Panc1 (cell line): ENCODE data around the gene SEC62.

Experiments
- CTCF ChIP-seq: fragments of 450-650 bp; IDR thresholded peaks from 2 replicates; pipeline ENCODE4 v1.5.1; 2017; ENCODE audit warnings: mild to moderate bottlenecking
- POLR2AphosphoS5 ChIP-seq: IDR thresholded peaks from 2 replicates; pipeline ENCODE4 v1.6.1; 2012; ENCODE audit warnings: mild to moderate bottlenecking, low read depth, low read length, moderate library complexity
- REST ChIP-seq, 2 experiments: IDR thresholded peaks; 2 replicates each; pipeline ENCODE4 v1.6.1; 2011 to 2012; ENCODE audit warnings: low read depth in 2 of 2, control low read depth in 1 of 2, low read length in 1 of 2, mild to moderate bottlenecking in 1 of 2, moderate library complexity in 1 of 2; ENCODE audit not compliant: insufficient read depth in 1 of 2
- SIN3A ChIP-seq: IDR thresholded peaks from 2 replicates; pipeline ENCODE4 v1.6.1; 2012; ENCODE audit warnings: low read depth, mild to moderate bottlenecking, low read length, moderate library complexity, borderline replicate concordance; ENCODE audit not compliant: insufficient read depth
- TCF7L2 ChIP-seq: IDR thresholded peaks from 2 replicates; pipeline ENCODE4 v1.6.1; 2011; ENCODE audit warnings: mild to moderate bottlenecking, low read depth, low read length, inconsistent platforms

- TF ChIP-seq CTCF (no peak), POLR2AphosphoS5 (no peak), TCF7L2 (no peak), SIN3A (no peak), REST (IDR thresholded peaks at IDR 0.05; ENCODE audit: insufficient read depth in 1 of 2, low read depth in 2 of 2, low read length in 1 of 2) (no peak)
These were observed 55.7 kb downstream of the SEC62 start for GRCh38 chr3:170022336-170022735.
